Measurements from ENCODE around the gene RPL22. TPM values are rescaled to one million over a fixed set of nuclear protein-coding genes. Genes with fewer than 3 reads are reported as not detected.

Gene RPL22
- polyA plus RNA-seq, 1 donor (not counting 4 experiments of a cell fraction or from before 2014, with no cell fraction given) = 421 TPM

DNA sequence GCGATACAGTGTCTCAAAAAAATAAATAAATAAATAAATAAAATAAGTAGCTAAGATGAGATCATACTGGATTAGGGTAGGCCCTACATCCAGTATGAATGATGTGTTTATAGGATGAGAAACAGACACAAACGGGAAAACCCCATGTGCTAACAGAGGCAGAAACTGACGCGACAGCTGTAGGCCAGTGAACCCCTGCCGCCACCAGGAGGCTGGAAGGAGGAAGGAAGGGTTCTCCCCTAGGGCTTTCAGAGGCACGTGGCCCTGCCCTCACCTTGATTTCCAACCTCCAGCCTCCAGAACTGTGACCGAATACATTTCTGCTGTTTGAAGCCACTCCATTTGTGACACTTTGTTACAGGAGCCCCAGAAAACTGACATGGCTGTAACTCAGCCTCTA lies 57.8 kb downstream of the RPL22 start:
- dilution Hi-C loops (cut with MboI; ENCODE audit: extremely low pct_ligation_motif_present, low sequenced_read_pairs) = no loop called here
- H3K4me1 ChIP-seq (ENCODE audit: control insufficient read depth, extremely low read depth, insufficient read depth, low read length) = peaks cover 3% of the 10 kb centered on the region

DNA sequence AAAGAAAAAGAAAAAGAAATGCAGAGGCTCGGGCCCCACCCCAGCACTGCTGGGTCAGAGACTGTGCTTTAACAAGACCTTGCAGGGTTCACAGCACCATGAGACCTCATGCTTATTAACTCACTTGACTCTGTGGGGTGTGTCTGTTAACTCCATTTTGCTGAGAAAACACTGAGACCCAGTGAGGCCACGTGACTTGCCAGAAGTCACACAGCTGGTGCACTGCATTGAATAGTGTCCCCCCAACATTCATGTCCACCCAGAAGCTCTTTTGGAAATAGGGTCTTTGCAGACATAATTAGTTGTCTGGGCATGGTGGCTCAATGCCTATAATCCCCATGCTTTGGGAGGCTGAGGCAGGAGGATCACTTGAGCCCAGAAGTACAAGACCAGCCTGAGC lies 59.0 kb downstream of the RPL22 start:
- no peaks in the 10 kb centered on the region for H3K9me1 ChIP-seq (ENCODE audit: control insufficient read depth, extremely low read depth, insufficient read depth, low read length)
- H3K27ac ChIP-seq (ENCODE audit: control insufficient read depth, insufficient read depth, low read length) = no peak overlapping the region
- no peaks in the 10 kb centered on the region for H3K36me3 ChIP-seq (ENCODE audit: control insufficient read depth in 2 of 2, extremely low read depth in 1 of 2, insufficient read depth in 2 of 2, low read length in 2 of 2)
- no peak overlapping the region for H3K9ac ChIP-seq (ENCODE audit: control insufficient read depth, extremely low read depth, insufficient read depth, low read length)
- FAIRE-seq (no peak), DNase-seq (ENCODE audit: low read depth, low spot score) (no peak)
- no peaks in the 10 kb centered on the region for H3K9me3 ChIP-seq (ENCODE audit: control insufficient read depth, low read depth, low read length)
- no peak overlapping the region for H3K4me3 ChIP-seq (ENCODE audit: control insufficient read depth in 2 of 3, extremely low read depth in 1 of 3, insufficient read depth in 2 of 3, low read depth in 1 of 3, low read length in 3 of 3)
- H3K4me1 ChIP-seq (ENCODE audit: control insufficient read depth, extremely low read depth, insufficient read depth, low read length) = no peaks in the 10 kb centered on the region
- H3K4me2 ChIP-seq (ENCODE audit: control insufficient read depth, extremely low read depth, insufficient read depth, low read depth, low read length) = no peak overlapping the region
- H3K79me2 ChIP-seq (ENCODE audit: control insufficient read depth, insufficient read depth, low read length) = no peaks in the 10 kb centered on the region
- H3K27me3 ChIP-seq (ENCODE audit: control insufficient read depth, extremely low read depth, insufficient read depth, low read length) = no peaks in the 10 kb centered on the region
- dilution Hi-C loops (cut with MboI; ENCODE audit: extremely low pct_ligation_motif_present, low sequenced_read_pairs) = no loop called here
- no peaks in the 10 kb centered on the region for H4K20me1 ChIP-seq (ENCODE audit: control insufficient read depth, extremely low read depth, insufficient read depth, low read length)
- TF ChIP-seq EZH2 (IDR thresholded peaks at IDR 0.05; ENCODE audit: low read length) = no peak
- TF ChIP-seq, protein P1, sequence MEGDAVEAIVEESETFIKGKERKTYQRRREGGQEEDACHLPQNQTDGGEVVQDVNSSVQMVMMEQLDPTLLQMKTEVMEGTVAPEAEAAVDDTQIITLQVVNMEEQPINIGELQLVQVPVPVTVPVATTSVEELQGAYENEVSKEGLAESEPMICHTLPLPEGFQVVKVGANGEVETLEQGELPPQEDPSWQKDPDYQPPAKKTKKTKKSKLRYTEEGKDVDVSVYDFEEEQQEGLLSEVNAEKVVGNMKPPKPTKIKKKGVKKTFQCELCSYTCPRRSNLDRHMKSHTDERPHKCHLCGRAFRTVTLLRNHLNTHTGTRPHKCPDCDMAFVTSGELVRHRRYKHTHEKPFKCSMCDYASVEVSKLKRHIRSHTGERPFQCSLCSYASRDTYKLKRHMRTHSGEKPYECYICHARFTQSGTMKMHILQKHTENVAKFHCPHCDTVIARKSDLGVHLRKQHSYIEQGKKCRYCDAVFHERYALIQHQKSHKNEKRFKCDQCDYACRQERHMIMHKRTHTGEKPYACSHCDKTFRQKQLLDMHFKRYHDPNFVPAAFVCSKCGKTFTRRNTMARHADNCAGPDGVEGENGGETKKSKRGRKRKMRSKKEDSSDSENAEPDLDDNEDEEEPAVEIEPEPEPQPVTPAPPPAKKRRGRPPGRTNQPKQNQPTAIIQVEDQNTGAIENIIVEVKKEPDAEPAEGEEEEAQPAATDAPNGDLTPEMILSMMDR (optimal IDR thresholded peaks at IDR 0.05 in 1 of 3, IDR thresholded peaks at IDR 0.05 in 1 of 3, conservative IDR thresholded peaks at IDR 0.05 in 1 of 3; ENCODE audit: extremely low read depth in 1 of 3, insufficient read depth in 2 of 3, low read length in 3 of 3) = no peak
- H2AFZ ChIP-seq (ENCODE audit: control insufficient read depth, low read length) = no peak overlapping the region

More for the DNA sequence above, 57.8 kb downstream of the RPL22 start:
- Histone ChIP-seq H3K4me3 (ENCODE audit: control insufficient read depth in 2 of 3, extremely low read depth in 1 of 3, insufficient read depth in 2 of 3, low read depth in 1 of 3, low read length in 3 of 3) (no peak overlapping the region), H2AFZ (ENCODE audit: control insufficient read depth, low read length) (no peak overlapping the region), H4K20me1 (ENCODE audit: control insufficient read depth, extremely low read depth, insufficient read depth, low read length) (no peaks in the 10 kb centered on the region), H3K4me2 (ENCODE audit: control insufficient read depth, extremely low read depth, insufficient read depth, low read depth, low read length) (no peak overlapping the region), H3K9me1 (ENCODE audit: control insufficient read depth, extremely low read depth, insufficient read depth, low read length) (no peaks in the 10 kb centered on the region), H3K79me2 (ENCODE audit: control insufficient read depth, insufficient read depth, low read length) (no peaks in the 10 kb centered on the region), H3K9ac (ENCODE audit: control insufficient read depth, extremely low read depth, insufficient read depth, low read length) (no peak overlapping the region), H3K9me3 (ENCODE audit: control insufficient read depth, low read depth, low read length) (no peaks in the 10 kb centered on the region), H3K27me3 (ENCODE audit: control insufficient read depth, extremely low read depth, insufficient read depth, low read length) (no peaks in the 10 kb centered on the region), H3K27ac (ENCODE audit: control insufficient read depth, insufficient read depth, low read length) (no peak overlapping the region), H3K36me3 (ENCODE audit: control insufficient read depth in 2 of 2, extremely low read depth in 1 of 2, insufficient read depth in 2 of 2, low read length in 2 of 2) (no peaks in the 10 kb centered on the region)
- no peak for DNase-seq (ENCODE audit: low read depth, low spot score)
- no peak for FAIRE-seq
- TF ChIP-seq EZH2 (IDR thresholded peaks at IDR 0.05; ENCODE audit: low read length) = no peak
- TF ChIP-seq, protein P1 (optimal IDR thresholded peaks at IDR 0.05 in 1 of 3, IDR thresholded peaks at IDR 0.05 in 1 of 3, conservative IDR thresholded peaks at IDR 0.05 in 1 of 3; ENCODE audit: extremely low read depth in 1 of 3, insufficient read depth in 2 of 3, low read length in 3 of 3) = peak; percentile 15 to 42 (median 27)

All from keratinocyte (primary cell).